ENCODE data around the gene MAN1C1. TPM values are rescaled to one million over a fixed set of nuclear protein-coding genes. Genes with fewer than 3 reads are reported as not detected.

Gene MAN1C1
- total and polyA plus RNA-seq, 7 donors, result 0.69 to 32.1 (median 12.8) TPM

- intact Hi-C loops (cut with DNase I), result no loop called here
- TF ChIP-seq, protein P1, sequence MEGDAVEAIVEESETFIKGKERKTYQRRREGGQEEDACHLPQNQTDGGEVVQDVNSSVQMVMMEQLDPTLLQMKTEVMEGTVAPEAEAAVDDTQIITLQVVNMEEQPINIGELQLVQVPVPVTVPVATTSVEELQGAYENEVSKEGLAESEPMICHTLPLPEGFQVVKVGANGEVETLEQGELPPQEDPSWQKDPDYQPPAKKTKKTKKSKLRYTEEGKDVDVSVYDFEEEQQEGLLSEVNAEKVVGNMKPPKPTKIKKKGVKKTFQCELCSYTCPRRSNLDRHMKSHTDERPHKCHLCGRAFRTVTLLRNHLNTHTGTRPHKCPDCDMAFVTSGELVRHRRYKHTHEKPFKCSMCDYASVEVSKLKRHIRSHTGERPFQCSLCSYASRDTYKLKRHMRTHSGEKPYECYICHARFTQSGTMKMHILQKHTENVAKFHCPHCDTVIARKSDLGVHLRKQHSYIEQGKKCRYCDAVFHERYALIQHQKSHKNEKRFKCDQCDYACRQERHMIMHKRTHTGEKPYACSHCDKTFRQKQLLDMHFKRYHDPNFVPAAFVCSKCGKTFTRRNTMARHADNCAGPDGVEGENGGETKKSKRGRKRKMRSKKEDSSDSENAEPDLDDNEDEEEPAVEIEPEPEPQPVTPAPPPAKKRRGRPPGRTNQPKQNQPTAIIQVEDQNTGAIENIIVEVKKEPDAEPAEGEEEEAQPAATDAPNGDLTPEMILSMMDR (IDR thresholded peaks at IDR 0.05), result no peak
- no peak for TF ChIP-seq POLR2AphosphoS5 (IDR thresholded peaks at IDR 0.05)
- no peak for TF ChIP-seq EP300 (IDR thresholded peaks at IDR 0.05)
- no peak for TF ChIP-seq POLR2A (IDR thresholded peaks at IDR 0.05)
- no peak for DNase-seq
- Histone ChIP-seq H3K4me1 (peaks cover 0 to 32% (median 14%) of the 10 kb centered on the region in 4 donors), H3K27ac (no peak overlapping the region), H3K27me3 (no peaks in the 10 kb centered on the region), H3K36me3 (peaks cover 0 to 29% (median 2%) of the 10 kb centered on the region in 4 donors), H3K9me3 (no peaks in the 10 kb centered on the region), H3K4me3 (no peak overlapping the region)
- WGBS, 2 donors, result 90 to 95% methylated on average over 3 of the region's 3 CpGs
Measured at GRCh38 chr1:25781130-25781433, 164.5 kb downstream of the MAN1C1 start.

GRCh38 chr1:25782608-25783201 is 166.1 kb downstream of the MAN1C1 start:
- Histone ChIP-seq H3K36me3 (peaks cover 0 to 28% (median 2%) of the 10 kb centered on the region in 4 donors), H3K9me3 (no peaks in the 10 kb centered on the region), H3K4me3 (no peak overlapping the region), H3K4me1 (peaks cover 0 to 46% (median 31%) of the 10 kb centered on the region in 4 donors), H3K27me3 (no peaks in the 10 kb centered on the region), H3K27ac (no peak overlapping the region)
- intact Hi-C loops (cut with DNase I), result no loop called here
- WGBS, 2 donors, result 53 to 74% methylated on average over 18 of the region's 18 CpGs
- DNase-seq, result no peak
- TF ChIP-seq POLR2AphosphoS5 (IDR thresholded peaks at IDR 0.05) (no peak), POLR2A (IDR thresholded peaks at IDR 0.05) (no peak), EP300 (IDR thresholded peaks at IDR 0.05) (no peak)
- TF ChIP-seq, protein P1 (IDR thresholded peaks at IDR 0.05), result no peak

- no peak overlapping the region for H3K4me3 ChIP-seq
- TF ChIP-seq, protein P1 (IDR thresholded peaks at IDR 0.05), result no peak
- TF ChIP-seq EP300 (IDR thresholded peaks at IDR 0.05), result no peak
- TF ChIP-seq POLR2AphosphoS5 (IDR thresholded peaks at IDR 0.05), result no peak
- TF ChIP-seq POLR2A (IDR thresholded peaks at IDR 0.05), result no peak
- peaks cover 0 to 21% (median 2%) of the 10 kb centered on the region in 4 donors for H3K36me3 ChIP-seq
- H3K27me3 ChIP-seq, result no peaks in the 10 kb centered on the region
- no peak for DNase-seq
- no peaks in the 10 kb centered on the region for H3K9me3 ChIP-seq
- WGBS, 2 donors, result 73 to 79% methylated on average over 9 of the region's 9 CpGs
- H3K4me1 ChIP-seq, result peaks cover 0 to 46% (median 33%) of the 10 kb centered on the region in 4 donors
- intact Hi-C loops (cut with DNase I), result no loop called here
- H3K27ac ChIP-seq, result peak overlapping the region in 3 of 4 donors; percentile 2 to 59 (median 33)
Measured at GRCh38 chr1:25784575-25785051, 168.0 kb downstream of the MAN1C1 start.

- no peak for DNase-seq
- intact Hi-C loops (cut with DNase I), result no loop called here
- peaks cover 0 to 38% (median 33%) of the 10 kb centered on the region in 4 donors for H3K4me1 ChIP-seq
- 39 to 81% methylated on average over 10 of the region's 10 CpGs for WGBS, 2 donors
- no peak overlapping the region for H3K4me3 ChIP-seq
- H3K27ac ChIP-seq, result peak overlapping the region; percentile 33 to 59 (median 50)
- no peaks in the 10 kb centered on the region for H3K27me3 ChIP-seq
- no peak for TF ChIP-seq POLR2AphosphoS5 (IDR thresholded peaks at IDR 0.05)
- no peak for TF ChIP-seq POLR2A (IDR thresholded peaks at IDR 0.05)
- TF ChIP-seq EP300 (IDR thresholded peaks at IDR 0.05), result no peak
- TF ChIP-seq, protein P1 (IDR thresholded peaks at IDR 0.05), result no peak
- H3K9me3 ChIP-seq, result no peaks in the 10 kb centered on the region
- H3K36me3 ChIP-seq, result peaks cover 0 to 21% (median 2%) of the 10 kb centered on the region in 4 donors
Measured at GRCh38 chr1:25785333-25786067, 168.9 kb downstream of the MAN1C1 start.

All from sigmoid colon (tissue), 7 donors.